IMR-90 (cell line): ENCODE data around the gene STAMBPL1. TPM values are rescaled to one million over a fixed set of nuclear protein-coding genes. Genes with fewer than 3 reads are reported as not detected.

Experiments used
- ATAC-seq: fragments of 200-7000 bp; cut with Tn5 transposase; 2 replicates; pipeline ENCODE4 v1.9.1; 2020; ENCODE audit warnings: low read depth, mild to moderate bottlenecking, moderate library complexity
- BruUV-seq: library from RNA; stranded (reverse); fragments of 400-500 nt; replicated peaks from 2 replicates; lab custom pipeline; 2021; lab: Mats Ljungman, UMichigan
- CTCF ChIA-PET: fragments of 300-600 bp; formaldehyde crosslinking; extraction: SDS; loops from one replicate; lab custom pipeline; 2021; ENCODE audit warnings: antibody characterized with exemption; lab: Yijun Ruan, JAX
- POLR2A ChIA-PET: fragments of 300-600 bp; sonication (Branson Sonifier 250); formaldehyde crosslinking; loops from one replicate; lab custom pipeline; 2022; ENCODE audit warnings: antibody characterized with exemption; ENCODE audit not compliant: unreplicated experiment; lab: Charles Lee
- DNase-seq: peaks from one replicate; pipeline ENCODE4 v3.0.0; 2013
- H2AFZ ChIP-seq: replicated peaks from 2 replicates; pipeline ENCODE3; 2013; ENCODE audit warnings: low read length, mild to moderate bottlenecking; ENCODE audit not compliant: poor library complexity
- H2AK5ac ChIP-seq: 2 replicates; pipeline ENCODE4 v1.6.1; 2013; ENCODE audit warnings: low read depth, low read length, inconsistent platforms
- H2AK9ac ChIP-seq: replicated peaks from 2 replicates; pipeline ENCODE3; 2013; ENCODE audit warnings: mild to moderate bottlenecking, low read depth, low read length, moderate library complexity; ENCODE audit not compliant: poor library complexity
- H2BK120ac ChIP-seq: 2 replicates; pipeline ENCODE4 v1.6.1; 2013; ENCODE audit warnings: low read depth, low read length, inconsistent platforms
- H2BK15ac ChIP-seq: 3 replicates; pipeline ENCODE4 v1.6.1; 2013; ENCODE audit warnings: low read depth, low read length, inconsistent platforms
- H2BK20ac ChIP-seq: 2 replicates; pipeline ENCODE4 v1.6.1; 2013; ENCODE audit warnings: low read depth, mild to moderate bottlenecking, inconsistent platforms, low read length, moderate library complexity
- H2BK5ac ChIP-seq: 2 replicates; pipeline ENCODE4 v1.6.1; 2013; ENCODE audit warnings: mild to moderate bottlenecking, low read depth, low read length, inconsistent platforms; ENCODE audit not compliant: poor library complexity, severe bottlenecking
- H3K14ac ChIP-seq: replicated peaks from 2 replicates; pipeline ENCODE4 v1.6.1; 2013; ENCODE audit warnings: low read depth, low read length, inconsistent platforms
- H3K18ac ChIP-seq: 2 replicates; pipeline ENCODE4 v1.6.1; 2013; ENCODE audit warnings: low read depth, low read length, control low read depth
- H3K23ac ChIP-seq: 2 replicates; pipeline ENCODE4 v1.6.1; 2013; ENCODE audit warnings: low read depth, low read length, inconsistent platforms
- H3K27ac ChIP-seq: 2 replicates; pipeline ENCODE4 v1.5.1; 2013; ENCODE audit warnings: mild to moderate bottlenecking, control low read depth, low read length; ENCODE audit not compliant: insufficient read depth
- H3K27me3 ChIP-seq: 2 replicates; pipeline ENCODE4 v1.6.1; 2013; ENCODE audit warnings: low read length; ENCODE audit not compliant: control insufficient read depth, insufficient read depth
- H3K36me3 ChIP-seq: 2 replicates; pipeline ENCODE4 v1.6.1; 2013; ENCODE audit warnings: low read length, mixed read lengths; ENCODE audit not compliant: control insufficient read depth, insufficient read depth
- H3K4ac ChIP-seq: 2 replicates; pipeline ENCODE4 v1.6.1; 2013; ENCODE audit warnings: low read depth, low read length, inconsistent platforms
- H3K4me1 ChIP-seq: 2 replicates; pipeline ENCODE4 v1.6.1; 2013; ENCODE audit warnings: low read length, mixed read lengths; ENCODE audit not compliant: control insufficient read depth, insufficient read depth
- H3K4me2 ChIP-seq: 2 replicates; pipeline ENCODE4 v1.6.1; 2013; ENCODE audit warnings: low read depth, mild to moderate bottlenecking, control low read depth, low read length, moderate library complexity
- H3K4me3 ChIP-seq: 2 replicates; pipeline ENCODE4 v1.5.1; 2013; ENCODE audit warnings: low read depth, mild to moderate bottlenecking, control low read depth, low read length, moderate library complexity; ENCODE audit not compliant: insufficient read depth
- H3K56ac ChIP-seq: 2 replicates; pipeline ENCODE4 v1.6.1; 2013; ENCODE audit warnings: low read length, inconsistent platforms; ENCODE audit not compliant: insufficient read depth; ENCODE audit errors: extremely low read depth
- H3K79me1 ChIP-seq, 2 experiments: 2 replicates each; pipeline ENCODE4 v1.6.1; 2013; ENCODE audit warnings: low read length in 2 of 2, inconsistent platforms in 1 of 2, low read depth in 1 of 2
- H3K9ac ChIP-seq: 2 replicates; pipeline ENCODE4 v1.6.1; 2013; ENCODE audit warnings: low read depth, low read length, control low read depth
- H3K9me1 ChIP-seq: 2 replicates; pipeline ENCODE4 v1.6.1; 2013; ENCODE audit warnings: low read length, inconsistent platforms; ENCODE audit not compliant: insufficient read depth
- H3K9me3 ChIP-seq: 2 replicates; pipeline ENCODE4 v1.6.1; 2013; ENCODE audit warnings: low read length; ENCODE audit not compliant: control insufficient read depth, insufficient read depth
- H4K20me1 ChIP-seq: 2 replicates; pipeline ENCODE4 v1.6.1; 2013; ENCODE audit warnings: low read length, inconsistent platforms; ENCODE audit not compliant: insufficient read depth
- H4K5ac ChIP-seq: 2 replicates; pipeline ENCODE4 v1.6.1; 2013; ENCODE audit warnings: mild to moderate bottlenecking, low read depth, low read length, control low read depth
- H4K8ac ChIP-seq, 2 experiments: 2 replicates each; pipeline ENCODE4 v1.6.1; 2013; ENCODE audit warnings: low read depth in 2 of 2, low read length in 2 of 2, control low read depth in 1 of 2, inconsistent platforms in 1 of 2
- H4K91ac ChIP-seq: 2 replicates; pipeline ENCODE4 v1.6.1; 2013; ENCODE audit warnings: low read depth, low read length, inconsistent platforms; ENCODE audit not compliant: insufficient read depth
- BHLHE40 ChIP-seq: fragments of 150-350 bp; IDR thresholded peaks from 2 replicates; pipeline ENCODE4 v1.6.1; 2016; ENCODE audit warnings: mild to moderate bottlenecking, low read depth, low read length
- CEBPB ChIP-seq: IDR thresholded peaks from 2 replicates; pipeline ENCODE4 v1.6.1; 2012; ENCODE audit warnings: low read depth, low read length, improper control_type of control experiment
- CHD1 ChIP-seq: IDR thresholded peaks from 2 replicates; pipeline ENCODE4 v1.6.1; 2012; ENCODE audit warnings: low read depth, low read length, improper control_type of control experiment
- WGBS, 2 experiments: methylation state at CpG; one replicate each; pipeline versions ENCODE4 v1.1.5 to v1.1.7; 2013; ENCODE audit warnings: missing lambda C conversion rate in 2 of 2; ENCODE audit not compliant: insufficient read length in 1 of 2; ENCODE audit errors: extremely low coverage in 2 of 2; 5-methylcytosine and 5-hydroxymethylcytosine counted together
- dilution Hi-C: fragments of 300-500 bp; cut with HindIII; formaldehyde crosslinking; loops from one replicate; pipeline ENCODE4 v1.14.3; 2018; ENCODE audit warnings: low sequenced_read_pairs; ENCODE audit not compliant: unreplicated experiment
- in situ Hi-C: fragments of 300-500 bp; cut with MboI; formaldehyde crosslinking; loops from 3 replicates; pipeline ENCODE4 v1.14.3; 2019; ENCODE audit warnings: low sequenced_read_pairs, inconsistent platforms, mixed read lengths
- intact Hi-C: fragments of 100-400 bp; cut with micrococcal nuclease; formaldehyde crosslinking; loops from 2 replicates; pipeline ENCODE4 v1.10.0; 2022
- polyA plus RNA-seq, 3 experiments: library from polyadenylated mRNA; depleted of rRNA; stranded (reverse); fragments of >200 nt; gene quantifications; 2 replicates each; pipeline ENCODE4 v1.2.3, GENCODE V29; 2012; ENCODE audit warnings: low replicate concordance in 1 of 3
- total RNA-seq: library from RNA; depleted of rRNA; stranded (reverse); fragments of >200 nt; gene quantifications from 2 replicates; pipeline ENCODE4 v1.2.3, GENCODE V29; 2012

The STAMBPL1 gene
- total and polyA plus RNA-seq, 2 of the 4 experiments (the other 2 are of a cell fraction) = 26.8 to 28.1 TPM

DNA sequence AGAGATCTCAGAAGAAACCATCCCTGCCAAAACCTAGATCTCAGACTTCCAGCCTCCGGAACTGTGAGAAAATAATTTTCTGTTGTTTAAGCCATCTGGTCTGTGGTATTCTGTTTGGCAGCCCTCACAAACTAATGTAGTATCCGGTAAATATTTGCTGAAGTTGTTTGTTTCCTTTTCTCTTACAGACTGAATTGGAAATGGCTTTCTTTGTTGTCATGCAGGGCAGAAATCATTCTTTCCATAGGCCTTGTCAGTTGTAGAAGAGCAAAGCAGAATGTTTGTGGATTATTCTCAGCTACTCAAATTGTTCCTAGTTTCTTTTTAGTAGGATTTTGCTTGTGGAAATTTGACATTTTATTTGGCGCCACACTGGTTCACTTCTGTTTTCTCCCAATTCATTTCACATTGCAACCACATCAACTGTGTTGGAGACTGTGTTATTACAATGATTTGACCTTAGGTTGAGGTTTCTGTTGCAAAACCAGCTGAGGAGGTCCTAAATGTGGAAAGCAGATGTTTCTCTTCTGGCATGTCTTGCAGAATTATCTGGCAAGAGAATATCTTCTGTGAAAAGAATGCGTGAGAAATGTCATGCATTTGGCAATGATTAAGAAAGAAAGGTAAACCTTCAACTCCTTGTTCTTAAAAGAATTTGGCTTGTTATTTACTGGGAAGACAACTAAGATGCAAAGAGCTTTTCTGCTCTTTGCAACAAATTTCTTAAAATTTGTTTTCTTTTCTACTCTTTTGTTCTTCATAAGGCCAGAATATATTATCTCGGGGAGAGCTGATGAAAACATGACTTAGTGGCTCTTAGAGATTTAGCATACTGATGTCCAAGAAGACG is 46.7 kb downstream of the STAMBPL1 start:
- H3K4me2 ChIP-seq = peak overlapping the region; percentile 57
- BruUV-seq = no TSS peak
- DNase-seq (peak; percentile 96), ATAC-seq (peak; percentile 70)
- H2AFZ ChIP-seq = no peak overlapping the region
- peak overlapping the region; percentile 96 for H2BK20ac ChIP-seq
- H4K5ac ChIP-seq = peak overlapping the region; percentile 87; the same call in 1 of the 2 replicates
- H4K8ac ChIP-seq = peak overlapping the region; percentile 80 to 87; a peak in 3 of 4 replicates
- H2BK120ac ChIP-seq = peak overlapping the region; percentile 97
- dilution Hi-C loops (no loop called here), in situ Hi-C loops (no loop called here), intact Hi-C loops (loop anchor here (2.0 kb wide), 1 partner anchor 46 kb away; the partner anchor contains the start of gene STAMBPL1)
- H3K4me1 ChIP-seq = peaks cover 20% of the 10 kb centered on the region
- H3K4ac ChIP-seq = peak overlapping the region; percentile 97
- H3K27ac ChIP-seq = peak overlapping the region; percentile 100
- peak overlapping the region; percentile 94 for H2BK5ac ChIP-seq
- H3K9me3 ChIP-seq = no peaks in the 10 kb centered on the region
- H3K9me1 ChIP-seq = peaks cover 9% of the 10 kb centered on the region
- ChIA-PET CTCF (interaction anchor here (1.0 kb wide), 1 partner anchor 91 kb away, joined by 4 read pairs; no protein-coding TSS in a partner anchor), POLR2A (no interaction called here)
- H2BK15ac ChIP-seq = peak overlapping the region; percentile 89; the same call in 1 of the 3 replicates
- H4K20me1 ChIP-seq = no peaks in the 10 kb centered on the region; the same call in 1 of the 2 replicates
- H3K18ac ChIP-seq = peak overlapping the region; percentile 90
- TF ChIP-seq CEBPB (peak; percentile 88), CHD1 (no peak), BHLHE40 (no peak)
- H3K9ac ChIP-seq = peak overlapping the region; percentile 72; the same call in 1 of the 2 replicates
- H3K4me3 ChIP-seq = no peak overlapping the region
- H3K79me1 ChIP-seq = peaks cover 11 to 45% of the 10 kb centered on the region in 2 experiments; a peak in 3 of 4 replicates
- no peak overlapping the region for H2AK9ac ChIP-seq
- no peaks in the 10 kb centered on the region for H3K27me3 ChIP-seq
- H2AK5ac ChIP-seq = peak overlapping the region; percentile 98; the same call in 1 of the 2 replicates
- H3K14ac ChIP-seq = peak overlapping the region; percentile 95
- H3K36me3 ChIP-seq = peaks cover 15% of the 10 kb centered on the region
- H4K91ac ChIP-seq = peak overlapping the region; percentile 85; the same call in 1 of the 2 replicates
- peak overlapping the region; percentile 96 for H3K56ac ChIP-seq
- WGBS, 2 experiments = no CpG with 5 or more reads among the region's 6 CpGs
- H3K23ac ChIP-seq = peak overlapping the region; percentile 98
